ENCODE measurements around the gene HES3. TPM values are rescaled to one million over a fixed set of nuclear protein-coding genes. Genes with fewer than 3 reads are reported as not detected.

Gene HES3
- total RNA-seq, 1 donor = not detected

DNA sequence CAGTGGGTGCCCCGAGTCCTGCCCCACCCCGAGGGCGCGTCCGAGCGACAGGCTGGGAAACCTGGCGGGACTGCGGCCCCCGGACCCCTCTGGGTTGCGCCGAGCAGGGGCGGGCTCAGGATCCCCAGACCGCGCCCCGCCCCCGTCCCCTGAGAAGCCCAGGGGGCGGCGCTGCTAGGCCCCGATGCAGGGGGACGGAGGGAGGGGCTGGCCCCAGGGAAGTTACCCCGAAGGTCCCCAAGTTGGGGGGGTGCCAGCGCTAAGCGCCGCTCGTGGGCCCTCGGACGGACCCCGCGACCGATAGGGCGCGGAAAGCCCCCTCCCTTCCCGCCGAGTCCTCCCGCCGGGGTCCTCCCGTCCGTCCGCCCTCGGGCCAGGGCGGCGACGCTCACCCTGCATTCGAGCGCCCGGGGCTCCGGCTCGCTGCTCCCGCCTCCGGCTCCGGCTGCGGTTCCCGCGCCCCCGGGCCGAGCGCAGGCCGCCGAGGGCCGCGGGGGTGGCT is 16.5 kb downstream of the HES3 start:
- Histone ChIP-seq H3K27me3 (ENCODE audit: insufficient read depth, low read length) (no peaks in the 10 kb centered on the region), H3K36me3 (ENCODE audit: insufficient read depth, low read length) (no peaks in the 10 kb centered on the region), H3K4me1 (ENCODE audit: insufficient read depth, low read length) (no peaks in the 10 kb centered on the region), H3K79me2 (ENCODE audit: insufficient read depth, low read length) (no peaks in the 10 kb centered on the region), H3K4me3 (ENCODE audit: insufficient read depth, low read length) (peak overlapping the region; percentile 70), H3K27ac (ENCODE audit: low read depth, low read length) (no peak overlapping the region), H3K9me3 (ENCODE audit: low read depth, low read length) (no peaks in the 10 kb centered on the region), H2AFZ (ENCODE audit: low read length) (no peak overlapping the region), H3K4me2 (ENCODE audit: insufficient read depth, low read length) (peak overlapping the region; percentile 69), H4K20me1 (ENCODE audit: insufficient read depth, low read length) (peaks cover 18% of the 10 kb centered on the region)
- peak; percentile 95 for DNase-seq (ENCODE audit: insufficient read length, low spot score, missing footprints)
- TF ChIP-seq, protein P1, sequence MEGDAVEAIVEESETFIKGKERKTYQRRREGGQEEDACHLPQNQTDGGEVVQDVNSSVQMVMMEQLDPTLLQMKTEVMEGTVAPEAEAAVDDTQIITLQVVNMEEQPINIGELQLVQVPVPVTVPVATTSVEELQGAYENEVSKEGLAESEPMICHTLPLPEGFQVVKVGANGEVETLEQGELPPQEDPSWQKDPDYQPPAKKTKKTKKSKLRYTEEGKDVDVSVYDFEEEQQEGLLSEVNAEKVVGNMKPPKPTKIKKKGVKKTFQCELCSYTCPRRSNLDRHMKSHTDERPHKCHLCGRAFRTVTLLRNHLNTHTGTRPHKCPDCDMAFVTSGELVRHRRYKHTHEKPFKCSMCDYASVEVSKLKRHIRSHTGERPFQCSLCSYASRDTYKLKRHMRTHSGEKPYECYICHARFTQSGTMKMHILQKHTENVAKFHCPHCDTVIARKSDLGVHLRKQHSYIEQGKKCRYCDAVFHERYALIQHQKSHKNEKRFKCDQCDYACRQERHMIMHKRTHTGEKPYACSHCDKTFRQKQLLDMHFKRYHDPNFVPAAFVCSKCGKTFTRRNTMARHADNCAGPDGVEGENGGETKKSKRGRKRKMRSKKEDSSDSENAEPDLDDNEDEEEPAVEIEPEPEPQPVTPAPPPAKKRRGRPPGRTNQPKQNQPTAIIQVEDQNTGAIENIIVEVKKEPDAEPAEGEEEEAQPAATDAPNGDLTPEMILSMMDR (IDR thresholded peaks at IDR 0.05; ENCODE audit: extremely low read depth, low read depth, low read length) = no peak

DNA sequence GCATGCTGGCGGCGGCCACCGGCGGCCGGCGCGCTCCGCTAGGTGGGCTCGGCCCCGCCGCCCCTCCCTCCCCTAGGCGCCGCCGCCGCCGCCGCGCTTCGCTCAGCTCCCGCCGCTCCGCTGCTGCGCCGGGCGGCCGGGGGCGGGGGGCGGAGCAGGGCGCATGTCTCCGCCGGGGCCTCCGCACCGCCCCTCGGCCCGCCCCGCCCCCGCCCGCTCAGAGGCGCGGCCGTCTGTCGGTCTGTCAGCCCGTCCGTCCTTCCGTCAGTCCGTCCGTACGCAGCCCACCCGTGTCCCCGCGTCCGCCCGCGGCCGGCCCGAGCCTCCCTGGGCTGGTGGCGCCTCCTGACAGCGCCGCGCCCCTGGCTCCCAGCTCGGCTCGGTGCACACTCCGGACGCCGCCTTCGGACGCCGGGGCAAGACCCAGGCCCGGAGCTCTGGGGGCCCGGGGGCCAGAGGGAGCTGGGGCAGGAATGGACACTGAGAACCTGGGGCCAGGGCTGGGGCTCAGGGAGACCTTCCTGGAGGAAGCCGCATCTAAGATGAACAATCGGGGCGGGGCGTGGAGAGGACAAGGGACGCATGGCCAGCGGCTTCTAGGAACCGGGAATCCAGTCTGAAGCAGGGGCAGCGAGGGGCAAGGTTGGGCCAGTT is 17.1 kb downstream of the HES3 start, which contains the start of gene GPR153:
TSS of gene GPR153 (minus strand) at position 138 of the 654 bp plus-strand sequence. CDS start 6,193 bp downstream, outside the sequence.
- Histone ChIP-seq H3K79me2 (ENCODE audit: insufficient read depth, low read length) (no peaks in the 10 kb centered on the region), H3K4me1 (ENCODE audit: insufficient read depth, low read length) (no peaks in the 10 kb centered on the region), H2AFZ (ENCODE audit: low read length) (peak within 1 kb of the TSS; percentile 29), H3K4me3 (ENCODE audit: insufficient read depth, low read length) (peak within 1 kb of the TSS; percentile 70), H3K36me3 (ENCODE audit: insufficient read depth, low read length) (no peaks in the 10 kb centered on the region), H3K27ac (ENCODE audit: low read depth, low read length) (no peak within 1 kb of the TSS), H4K20me1 (ENCODE audit: insufficient read depth, low read length) (peaks cover 18% of the 10 kb centered on the region), H3K4me2 (ENCODE audit: insufficient read depth, low read length) (peak within 1 kb of the TSS; percentile 71), H3K9me3 (ENCODE audit: low read depth, low read length) (no peaks in the 10 kb centered on the region), H3K27me3 (ENCODE audit: insufficient read depth, low read length) (no peaks in the 10 kb centered on the region)
- DNase-seq (ENCODE audit: insufficient read length, low spot score, missing footprints) = peak; percentile 97
- TF ChIP-seq, protein P1 (IDR thresholded peaks at IDR 0.05; ENCODE audit: extremely low read depth, low read depth, low read length) = no peak

DNA sequence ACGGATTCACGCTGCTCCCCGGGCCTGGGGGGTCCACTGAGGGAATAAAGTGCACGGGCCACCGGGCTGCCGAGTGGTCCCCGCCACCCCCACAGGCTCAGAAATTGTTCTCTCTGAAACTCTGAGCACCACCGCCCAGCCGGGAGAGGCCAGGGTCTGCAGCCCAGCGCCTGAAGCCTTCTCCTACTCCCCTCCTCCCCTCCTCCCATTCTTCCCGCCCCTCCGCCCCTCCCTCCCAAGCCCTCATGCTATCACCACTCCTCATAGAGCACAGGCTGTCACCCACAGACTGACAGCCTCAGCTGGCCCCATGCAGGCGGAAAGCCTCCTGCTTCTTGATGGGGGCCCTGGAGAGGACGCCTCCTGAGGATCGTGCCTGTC is 17.6 kb downstream of the HES3 start:
- Histone ChIP-seq H3K4me1 (ENCODE audit: insufficient read depth, low read length) (no peaks in the 10 kb centered on the region), H3K27ac (ENCODE audit: low read depth, low read length) (no peak overlapping the region), H3K27me3 (ENCODE audit: insufficient read depth, low read length) (no peaks in the 10 kb centered on the region), H3K79me2 (ENCODE audit: insufficient read depth, low read length) (no peaks in the 10 kb centered on the region), H3K36me3 (ENCODE audit: insufficient read depth, low read length) (no peaks in the 10 kb centered on the region), H3K4me2 (ENCODE audit: insufficient read depth, low read length) (peak overlapping the region; percentile 71), H3K9me3 (ENCODE audit: low read depth, low read length) (no peaks in the 10 kb centered on the region), H2AFZ (ENCODE audit: low read length) (no peak overlapping the region), H3K4me3 (ENCODE audit: insufficient read depth, low read length) (peak overlapping the region; percentile 66), H4K20me1 (ENCODE audit: insufficient read depth, low read length) (peaks cover 18% of the 10 kb centered on the region)
- TF ChIP-seq, protein P1 (IDR thresholded peaks at IDR 0.05; ENCODE audit: extremely low read depth, low read depth, low read length) = no peak
- DNase-seq (ENCODE audit: insufficient read length, low spot score, missing footprints) = no peak

DNA sequence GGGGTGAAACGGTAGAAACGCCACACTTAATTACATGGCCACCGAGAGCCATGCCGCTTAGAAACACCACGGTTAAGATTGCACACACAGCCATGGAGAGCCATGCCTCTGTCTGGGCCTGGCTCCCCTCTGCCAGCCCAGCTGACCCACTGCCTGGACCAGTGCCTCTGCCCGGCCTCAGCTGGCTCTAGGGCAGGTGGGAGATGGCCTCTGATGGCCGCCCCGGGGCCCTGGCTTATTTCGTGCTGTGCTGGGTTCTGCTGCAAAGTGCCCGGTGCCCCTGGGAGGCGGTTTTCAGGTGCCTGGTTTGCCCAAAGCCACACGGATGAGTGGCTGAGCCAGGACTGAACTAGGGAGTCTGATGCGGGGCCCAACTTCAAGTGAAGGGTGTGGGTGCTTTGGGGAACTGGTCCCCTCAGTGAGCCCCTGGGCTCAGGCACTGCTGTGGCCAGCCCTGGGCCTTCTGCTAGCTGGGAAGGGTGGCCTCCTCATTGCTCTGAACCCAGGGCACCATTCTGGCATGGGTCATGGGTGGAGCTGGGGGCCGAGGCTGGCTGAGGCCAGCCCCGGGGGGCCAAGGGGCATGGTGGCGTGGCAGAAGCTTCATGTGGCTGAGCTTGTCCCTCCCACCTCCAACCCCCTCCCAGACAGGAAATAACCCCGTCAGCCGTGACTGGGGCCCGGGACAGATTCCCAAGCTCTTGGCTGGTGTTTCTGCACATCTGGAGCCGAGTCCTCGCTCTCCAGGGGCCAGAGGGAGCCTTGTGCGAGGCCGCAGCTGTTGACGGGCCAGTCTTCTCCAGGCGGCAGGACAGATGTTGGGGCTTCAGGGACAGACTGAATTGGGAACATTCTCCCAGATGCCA is 18.8 kb downstream of the HES3 start:
- no peak for DNase-seq (ENCODE audit: insufficient read length, low spot score, missing footprints)
- Histone ChIP-seq H4K20me1 (ENCODE audit: insufficient read depth, low read length) (peaks cover 12% of the 10 kb centered on the region), H3K4me1 (ENCODE audit: insufficient read depth, low read length) (no peaks in the 10 kb centered on the region), H3K9me3 (ENCODE audit: low read depth, low read length) (no peaks in the 10 kb centered on the region), H3K27ac (ENCODE audit: low read depth, low read length) (no peak overlapping the region), H3K4me2 (ENCODE audit: insufficient read depth, low read length) (no peak overlapping the region), H3K36me3 (ENCODE audit: insufficient read depth, low read length) (no peaks in the 10 kb centered on the region), H3K27me3 (ENCODE audit: insufficient read depth, low read length) (no peaks in the 10 kb centered on the region), H2AFZ (ENCODE audit: low read length) (no peak overlapping the region), H3K79me2 (ENCODE audit: insufficient read depth, low read length) (no peaks in the 10 kb centered on the region), H3K4me3 (ENCODE audit: insufficient read depth, low read length) (no peak overlapping the region)
- TF ChIP-seq, protein P1 (IDR thresholded peaks at IDR 0.05; ENCODE audit: extremely low read depth, low read depth, low read length) = no peak
